AG09319 (cell line): ENCODE data around the gene KHSRP.

Experiments
- DNase-seq: peaks from one replicate; pipeline ENCODE4 v3.0.0-alpha.2; 2010; ENCODE audit warnings: low read depth; ENCODE audit errors: extremely low read depth
- TF ChIP-seq, protein P1 (sequence below): IDR thresholded peaks from 2 replicates; pipeline ENCODE4 v1.5.1; 2011; ENCODE audit warnings: low read depth, mild to moderate bottlenecking, inconsistent platforms, low read length, moderate library complexity

Gene KHSRP

DNA sequence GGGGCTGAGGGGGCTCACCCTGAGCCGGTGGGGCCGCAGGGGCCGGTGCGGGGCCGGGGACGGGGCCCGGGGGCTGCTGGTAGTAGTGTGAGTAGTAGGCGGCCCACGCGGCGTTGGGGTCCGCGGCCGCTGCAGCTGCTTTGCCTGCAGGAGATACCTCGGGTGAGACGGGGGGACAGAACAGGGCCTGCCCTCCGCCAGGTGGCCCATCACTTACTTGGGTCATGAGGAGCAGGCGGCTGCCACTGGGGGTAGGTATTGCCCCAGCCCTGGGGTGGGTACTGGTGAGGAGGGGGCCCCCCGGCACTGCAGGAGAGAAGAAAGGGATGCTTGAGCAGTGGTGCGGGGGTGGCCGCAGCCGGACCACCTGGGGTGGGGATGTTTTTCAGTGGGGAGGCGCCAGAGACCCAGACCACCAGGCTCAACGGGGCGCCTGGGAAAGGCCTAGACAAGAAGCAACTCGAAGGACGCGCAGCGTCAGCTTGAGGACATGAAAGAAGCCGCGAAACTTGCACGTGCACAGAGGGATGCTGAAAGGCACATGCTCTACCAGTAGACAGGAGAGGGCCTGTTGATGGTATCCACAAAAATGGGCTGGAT is 8.9 kb downstream of the KHSRP start:
- DNase-seq = no peak

DNA sequence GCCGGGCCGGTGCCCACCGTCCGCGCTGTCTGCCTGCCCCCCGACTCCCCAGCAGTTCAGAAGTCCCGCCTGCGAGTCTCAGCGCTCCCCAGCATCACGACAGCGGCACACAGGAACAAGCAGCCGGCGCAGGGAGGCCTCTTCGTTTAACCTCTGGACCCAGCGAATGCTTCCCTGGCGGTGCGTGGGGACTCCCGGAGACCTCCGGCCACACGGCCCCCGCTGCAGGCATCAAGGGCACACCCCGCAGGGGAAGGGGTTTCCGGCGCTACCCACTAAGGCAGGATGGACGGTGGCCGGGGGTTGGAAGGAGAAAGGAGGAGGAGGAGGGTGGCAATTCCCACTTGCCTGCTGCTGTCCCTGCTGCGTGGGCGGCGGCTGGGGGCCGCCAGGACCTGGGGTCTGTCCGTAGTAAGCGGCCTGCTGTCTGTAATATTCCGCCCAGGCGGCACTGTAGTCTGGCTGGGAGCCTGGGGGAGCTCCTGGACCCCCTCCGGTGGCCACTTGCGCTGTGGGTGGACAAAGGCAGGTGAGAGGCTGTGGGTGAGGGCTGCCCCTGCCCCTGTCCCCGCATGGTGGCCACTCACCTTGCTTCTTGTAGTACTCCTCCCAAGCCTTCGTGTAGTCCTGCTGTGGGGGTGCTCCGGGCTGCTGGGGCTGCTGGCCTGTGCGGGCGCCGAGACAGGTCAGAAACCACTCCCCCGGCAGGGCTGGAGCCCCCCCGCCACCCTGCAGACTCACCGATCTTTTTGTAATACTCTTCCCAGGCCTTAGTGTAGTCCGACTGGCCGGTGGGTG is 9.6 kb downstream of the KHSRP start:
- DNase-seq = no peak
- TF ChIP-seq, protein P1, sequence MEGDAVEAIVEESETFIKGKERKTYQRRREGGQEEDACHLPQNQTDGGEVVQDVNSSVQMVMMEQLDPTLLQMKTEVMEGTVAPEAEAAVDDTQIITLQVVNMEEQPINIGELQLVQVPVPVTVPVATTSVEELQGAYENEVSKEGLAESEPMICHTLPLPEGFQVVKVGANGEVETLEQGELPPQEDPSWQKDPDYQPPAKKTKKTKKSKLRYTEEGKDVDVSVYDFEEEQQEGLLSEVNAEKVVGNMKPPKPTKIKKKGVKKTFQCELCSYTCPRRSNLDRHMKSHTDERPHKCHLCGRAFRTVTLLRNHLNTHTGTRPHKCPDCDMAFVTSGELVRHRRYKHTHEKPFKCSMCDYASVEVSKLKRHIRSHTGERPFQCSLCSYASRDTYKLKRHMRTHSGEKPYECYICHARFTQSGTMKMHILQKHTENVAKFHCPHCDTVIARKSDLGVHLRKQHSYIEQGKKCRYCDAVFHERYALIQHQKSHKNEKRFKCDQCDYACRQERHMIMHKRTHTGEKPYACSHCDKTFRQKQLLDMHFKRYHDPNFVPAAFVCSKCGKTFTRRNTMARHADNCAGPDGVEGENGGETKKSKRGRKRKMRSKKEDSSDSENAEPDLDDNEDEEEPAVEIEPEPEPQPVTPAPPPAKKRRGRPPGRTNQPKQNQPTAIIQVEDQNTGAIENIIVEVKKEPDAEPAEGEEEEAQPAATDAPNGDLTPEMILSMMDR = no peak

More for the DNA sequence above, 8.9 kb downstream of the KHSRP start:
- TF ChIP-seq, protein P1 = no peak

DNA sequence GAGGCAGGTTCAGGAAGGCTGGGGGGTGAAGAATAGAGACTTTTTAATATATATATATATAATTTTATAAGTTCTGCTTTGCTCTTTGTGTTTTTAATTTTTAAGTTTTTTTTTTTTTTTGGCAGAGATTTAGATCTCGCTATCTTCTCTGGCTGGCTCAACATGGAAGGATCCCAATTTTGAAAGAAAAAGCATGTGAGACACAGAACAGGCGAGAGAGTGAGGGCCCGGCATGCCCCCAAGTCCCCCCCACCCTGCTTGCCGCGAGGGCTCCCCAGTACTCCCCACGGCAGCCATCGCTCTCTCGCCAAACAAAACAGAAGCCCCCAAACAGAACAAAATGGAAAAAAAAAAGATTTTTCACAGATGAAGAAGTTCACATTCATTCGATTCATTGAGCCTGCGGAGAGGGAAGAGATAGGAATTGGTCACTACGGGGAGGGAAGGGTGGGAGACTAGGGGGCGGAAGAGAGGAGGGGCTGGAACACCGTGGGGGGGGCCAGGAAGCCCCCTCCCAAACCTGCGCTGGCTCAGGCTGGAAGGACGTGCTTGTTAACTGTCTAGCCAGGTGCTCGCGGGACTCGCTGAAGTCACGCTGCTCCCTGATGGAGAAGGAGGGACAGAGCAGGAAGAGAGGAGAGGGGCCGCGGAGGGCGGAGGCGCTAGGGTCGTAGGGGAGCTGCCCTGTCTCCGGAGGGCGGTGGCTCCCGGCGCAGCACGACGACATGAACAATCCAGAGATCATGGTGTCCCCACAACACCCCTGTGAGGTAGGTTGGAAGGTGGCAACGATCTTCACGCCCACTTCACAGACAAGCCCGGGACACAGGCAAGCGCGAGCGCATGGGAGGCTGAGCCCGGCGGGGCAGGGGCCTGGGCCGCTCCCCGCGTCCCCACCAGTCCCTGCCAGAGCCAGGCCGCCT is 10.6 kb downstream of the KHSRP start:
- DNase-seq = no peak
- TF ChIP-seq, protein P1 = no peak

DNA sequence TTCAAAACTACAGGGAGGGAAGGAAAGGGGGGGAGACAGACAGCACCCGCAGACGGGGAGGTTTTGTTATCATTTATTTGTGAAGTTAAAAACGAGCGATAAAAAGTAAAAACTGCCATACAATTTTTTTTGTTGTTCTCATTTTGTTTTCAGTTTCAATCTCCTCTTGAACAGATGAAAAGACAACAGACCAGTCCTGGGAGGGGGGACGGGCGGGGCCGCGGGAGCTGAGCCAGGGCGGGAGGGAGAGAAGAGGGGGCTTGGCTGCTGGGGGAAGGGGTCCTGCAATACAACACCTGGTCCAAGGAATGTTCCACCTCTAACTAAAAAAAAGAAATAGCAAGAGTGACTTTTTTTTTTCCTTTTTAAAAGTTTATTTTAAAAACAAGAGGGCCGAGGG is 11.3 kb downstream of the KHSRP start:
- TF ChIP-seq, protein P1 = no peak
- no peak for DNase-seq

DNA sequence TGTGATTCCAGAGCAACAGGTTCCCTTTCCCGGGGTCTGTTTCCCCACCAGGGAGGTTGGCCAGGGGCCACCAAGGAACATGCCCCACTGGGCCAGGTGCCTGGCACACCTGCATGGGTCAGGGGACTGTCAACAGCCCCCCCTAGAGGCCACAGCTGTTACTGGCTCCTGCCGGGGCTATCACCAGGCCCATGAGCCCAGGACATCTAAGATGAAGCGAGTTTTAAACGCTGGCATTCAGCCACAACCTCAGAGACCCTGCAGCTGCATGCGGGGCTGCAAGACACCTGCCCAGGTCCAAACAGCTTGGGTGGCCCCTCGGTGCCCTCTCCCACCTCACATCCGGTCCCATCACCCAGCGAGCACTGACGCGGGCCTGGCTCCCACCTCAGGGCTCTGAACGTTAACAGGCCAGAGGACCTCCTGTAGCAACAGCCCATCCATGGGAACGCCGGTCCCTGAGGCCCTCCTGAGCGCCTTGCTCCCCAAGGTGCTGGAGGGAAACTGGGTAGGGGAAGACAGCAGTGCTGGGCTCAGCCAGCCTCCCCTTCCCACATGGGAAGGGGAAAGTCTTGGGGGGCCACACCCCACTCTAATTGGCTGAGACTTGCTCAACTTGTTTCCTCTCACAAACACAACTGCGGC is 12.0 kb downstream of the KHSRP start:
- DNase-seq = no peak
- TF ChIP-seq, protein P1 = peak; percentile 50

DNA sequence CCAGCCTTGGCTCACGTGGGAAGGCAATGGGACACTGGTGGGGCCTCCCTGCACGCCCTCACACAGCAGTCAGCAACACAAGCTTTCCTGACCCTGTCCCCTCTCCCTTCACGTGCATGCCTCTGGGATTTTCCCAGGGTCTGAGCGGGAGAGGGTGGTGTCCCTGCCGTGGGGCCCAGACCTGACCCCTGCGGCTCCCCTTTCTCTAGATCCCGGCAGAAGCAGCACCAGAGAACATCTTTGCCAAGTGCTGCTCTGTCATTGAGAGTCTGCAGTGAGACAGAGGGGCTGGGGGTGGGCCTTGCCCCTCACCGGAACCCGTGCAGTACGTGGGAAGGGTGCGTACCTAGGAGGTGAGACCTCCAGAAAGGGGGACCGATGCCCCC is 12.6 kb downstream of the KHSRP start:
- no peak for DNase-seq
- TF ChIP-seq, protein P1 = no peak
